K562 (cell line): ENCODE measurements around the gene AGBL1. TPM values are rescaled to one million over a fixed set of nuclear protein-coding genes. Genes with fewer than 3 reads are reported as not detected.

Source experiments
- ATAC-seq: fragments of 200-7000 bp; cut with Tn5 transposase; 3 replicates; pipeline ENCODE4 v1.9.1; 2020; ENCODE audit warnings: moderate library complexity
- BruUV-seq: library from RNA; stranded (reverse); fragments of 400-500 nt; replicated peaks from 2 replicates; lab custom pipeline; 2021; lab: Mats Ljungman, UMichigan
- CTCF ChIA-PET: fragments of 300-600 bp; formaldehyde crosslinking; extraction: SDS; loops from one replicate; lab custom pipeline; 2021; ENCODE audit warnings: low intra/inter-chr PET ratio; lab: Yijun Ruan, JAX
- POLR2A ChIA-PET: fragments of 300-600, 350-650 bp; sonication (Branson Sonifier 250); formaldehyde crosslinking; extraction: SDS; loops from one replicate; lab custom pipeline; 2021; ENCODE audit warnings: antibody characterized with exemption, inconsistent platforms; lab: Yijun Ruan, JAX
- DNase-seq, 4 experiments: peaks; one replicate each; pipeline versions ENCODE4 v3.0.0 to v3.0.0-alpha.2; 2011 to 2018; ENCODE audit warnings: low spot score in 3 of 4, mixed read lengths in 3 of 4; ENCODE audit errors: extremely low read depth in 1 of 4
- FAIRE-seq: peaks from 2 replicates; lab custom pipeline; 2011; peaks lifted over from hg19 to GRCh38; lab: Jason Lieb, UNC
- H2AFZ ChIP-seq: 2 replicates; pipeline ENCODE4 v1.6.0; 2011; ENCODE audit warnings: low read depth, low read length, control low read depth, inconsistent platforms
- H3K27ac ChIP-seq: fragments of 200-600 bp; 3 replicates; pipeline ENCODE4 v1.8.0; 2011; ENCODE audit warnings: low read depth, mild to moderate bottlenecking, control low read depth, inconsistent platforms, low read length, moderate library complexity, mixed read lengths; ENCODE audit errors: extremely low read depth
- H3K27me3 ChIP-seq, 2 experiments: fragments of 300-600 bp in 1 of 2; 2 replicates in 1 of 2; 3 replicates in 1 of 2; pipeline versions ENCODE4 v1.6.0 to v1.8.0; 2011; ENCODE audit warnings: inconsistent platforms in 2 of 2, low read length in 2 of 2, mild to moderate bottlenecking in 1 of 2, mixed read lengths in 1 of 2, moderate library complexity in 1 of 2; ENCODE audit not compliant: control insufficient read depth in 2 of 2, insufficient read depth in 2 of 2
- H3K36me3 ChIP-seq: fragments of 300-600 bp; 3 replicates; pipeline ENCODE4 v1.8.0; 2011; ENCODE audit warnings: mild to moderate bottlenecking, low read length, inconsistent platforms; ENCODE audit not compliant: control insufficient read depth, insufficient read depth
- H3K4me1 ChIP-seq, 2 experiments: fragments of 200-600 bp in 1 of 2; replicated peaks in 1 of 2; 2 replicates in 1 of 2; 3 replicates in 1 of 2; pipeline versions ENCODE4 v1.5.1 to v1.8.0; 2011; ENCODE audit warnings: inconsistent platforms in 2 of 2, low read length in 2 of 2, mild to moderate bottlenecking in 1 of 2, mixed read lengths in 1 of 2, moderate library complexity in 1 of 2; ENCODE audit not compliant: control insufficient read depth in 2 of 2, insufficient read depth in 2 of 2
- H3K4me2 ChIP-seq: 2 replicates; pipeline ENCODE4 v1.6.1; 2011; ENCODE audit warnings: low read length, control low read depth, inconsistent platforms, mixed read lengths; ENCODE audit not compliant: insufficient read depth
- H3K4me3 ChIP-seq: fragments of 200-600 bp; sonication (generic), shearing (Covaris generic); 2 replicates; pipeline ENCODE4 v1.5.1; 2016; ENCODE audit warnings: control low read depth, inconsistent platforms
- H3K79me2 ChIP-seq: fragments of 200-600 bp; 3 replicates; pipeline ENCODE4 v1.8.0; 2011; ENCODE audit warnings: low read length, inconsistent platforms; ENCODE audit not compliant: control insufficient read depth, insufficient read depth
- H3K9ac ChIP-seq, 2 experiments: 2 replicates each; pipeline versions ENCODE4 v1.6.0 to v1.6.1; 2011; ENCODE audit warnings: low read depth in 2 of 2, low read length in 2 of 2, control low read depth in 1 of 2, inconsistent platforms in 1 of 2, mild to moderate bottlenecking in 1 of 2, mixed read lengths in 1 of 2; ENCODE audit not compliant: insufficient read depth in 1 of 2
- H3K9me1 ChIP-seq: one replicate; pipeline ENCODE4 v1.6.0; 2011; ENCODE audit warnings: inconsistent platforms, mild to moderate bottlenecking, low read length, moderate library complexity; ENCODE audit not compliant: control insufficient read depth, insufficient read depth
- H3K9me3 ChIP-seq: replicated peaks from 2 replicates; pipeline ENCODE4 v1.5.1; 2011; ENCODE audit warnings: low read depth, low read length, inconsistent platforms; ENCODE audit not compliant: control insufficient read depth, insufficient read depth
- H4K20me1 ChIP-seq: replicated peaks from 2 replicates; pipeline ENCODE4 v1.6.1; 2011; ENCODE audit warnings: low read length, inconsistent platforms, mixed read lengths; ENCODE audit not compliant: control insufficient read depth, insufficient read depth
- BACH1 ChIP-seq: fragments of 200-800 bp; sonication (Bioruptor generic); IDR thresholded peaks from 2 replicates; pipeline ENCODE4 v1.6.1; 2016; ENCODE audit warnings: missing genetic modification characterization, missing compliant biosample characterization
- BDP1 ChIP-seq: IDR thresholded peaks from 3 replicates; pipeline ENCODE4 v1.6.1; 2011; ENCODE audit not compliant: insufficient read length, insufficient read depth
- CBFA2T2 ChIP-seq: fragments of 450-650 bp; conservative IDR thresholded peaks from 2 replicates; pipeline ENCODE4 v1.6.1; 2017; ENCODE audit warnings: mild to moderate bottlenecking
- E2F6 ChIP-seq, 2 experiments: IDR thresholded peaks; 2 replicates each; pipeline ENCODE4 v1.6.1; 2011; ENCODE audit warnings: borderline replicate concordance in 1 of 2, control low read depth in 1 of 2, low read depth in 1 of 2, low read length in 1 of 2, mild to moderate bottlenecking in 1 of 2, mixed read lengths in 1 of 2, moderate library complexity in 1 of 2; ENCODE audit not compliant: insufficient read depth in 1 of 2, insufficient read length in 1 of 2, poor library complexity in 1 of 2, severe bottlenecking in 1 of 2; ENCODE audit errors: extremely low read depth in 1 of 2
- EWSR1 ChIP-seq: fragments of 450-650 bp; IDR thresholded peaks from 2 replicates; pipeline ENCODE4 v1.6.1; 2018; ENCODE audit warnings: borderline replicate concordance, mild to moderate bottlenecking, low read depth, moderate library complexity; ENCODE audit not compliant: partially characterized antibody
- FOXJ3 ChIP-seq: sonication (generic); formaldehyde crosslinking; IDR thresholded peaks from 2 replicates; pipeline ENCODE4 v1.4.0; 2020; ENCODE audit warnings: mild to moderate bottlenecking, missing genetic modification reagents
- KAT8 ChIP-seq: fragments of 450-650 bp; IDR thresholded peaks from 2 replicates; pipeline ENCODE4 v1.6.1; 2016; ENCODE audit warnings: low read depth, mild to moderate bottlenecking
- NFYB ChIP-seq: IDR thresholded peaks from 2 replicates; pipeline ENCODE4 v1.6.1; 2011; ENCODE audit warnings: mild to moderate bottlenecking, moderate library complexity; ENCODE audit not compliant: insufficient read length; ENCODE audit errors: extremely low read depth
- NR2C2 ChIP-seq, 2 experiments: fragments of 200-800 bp in 1 of 2; sonication (Bioruptor generic) in 1 of 2; sonication (generic) in 1 of 2; formaldehyde crosslinking in 1 of 2; IDR thresholded peaks; 2 replicates each; pipeline versions ENCODE4 v1.6.1 to v1.8.0; 2016 to 2022; ENCODE audit warnings: mild to moderate bottlenecking in 1 of 2, missing compliant biosample characterization in 1 of 2, missing genetic modification characterization in 1 of 2, missing genetic modification reagents in 1 of 2
- PBX2 ChIP-seq, 2 experiments: IDR thresholded peaks in 1 of 2; conservative IDR thresholded peaks in 1 of 2; 2 replicates each; pipeline ENCODE4 v1.6.1; 2016; ENCODE audit warnings: low read depth in 2 of 2, mild to moderate bottlenecking in 1 of 2, missing compliant biosample characterization in 1 of 2, missing genetic modification characterization in 1 of 2, moderate library complexity in 1 of 2
- SAFB2 ChIP-seq: fragments of 200-400 bp; formaldehyde crosslinking; IDR thresholded peaks from 2 replicates; pipeline ENCODE4 v1.6.1; 2018; ENCODE audit warnings: borderline replicate concordance, low read length, low read depth, moderate library complexity; ENCODE audit not compliant: severe bottlenecking
- SRSF3 ChIP-seq: fragments of 200-400 bp; formaldehyde crosslinking; IDR thresholded peaks from 2 replicates; pipeline ENCODE4 v1.6.1; 2016; ENCODE audit warnings: mild to moderate bottlenecking, low read length, moderate library complexity; ENCODE audit not compliant: insufficient read depth
- TCF7 ChIP-seq: sonication (generic); IDR thresholded peaks from 2 replicates; pipeline ENCODE4 v1.6.1; 2016; ENCODE audit warnings: antibody characterized with exemption, borderline replicate concordance
- YBX1 ChIP-seq: fragments of 450-650 bp; IDR thresholded peaks from 2 replicates; pipeline ENCODE4 v1.7.1; 2016; ENCODE audit warnings: mild to moderate bottlenecking
- ZBTB12 ChIP-seq: fragments of 250-450 bp; sonication (Bioruptor Pico); IDR thresholded peaks from 2 replicates; pipeline ENCODE4 v1.4.0; 2020
- ZNF584 ChIP-seq: fragments of 200-800 bp; sonication (Bioruptor generic); IDR thresholded peaks from 2 replicates; pipeline ENCODE4 v1.6.1; 2016; ENCODE audit warnings: low read depth, mild to moderate bottlenecking, missing genetic modification characterization, missing compliant biosample characterization
- WGBS: fragments of 100-300 bp; shearing (Covaris generic); methylation state at CpG from one replicate; pipeline ENCODE4 v1.1.6; 2016; ENCODE audit warnings: low coverage, mixed read lengths; ENCODE audit not compliant: insufficient coverage; ENCODE audit errors: missing lambda C conversion rate; 5-methylcytosine and 5-hydroxymethylcytosine counted together
- in situ Hi-C: fragments of 300-500 bp; cut with MboI; formaldehyde crosslinking; loops from 4 replicates; pipeline ENCODE4 v1.15.0; 2018; ENCODE audit warnings: inconsistent platforms, mixed read lengths
- intact Hi-C: fragments of 100-400 bp; cut with micrococcal nuclease; formaldehyde crosslinking; loops from 2 replicates; pipeline ENCODE4 v1.14.2; 2022
- polyA plus RNA-seq, 8 experiments: library from polyadenylated mRNA; depleted of rRNA in 4 of 8; stranded (reverse) in 5 of 8; unstranded in 3 of 8; fragments of >200 nt; fragmentation: Nextera tagmentation in 2 of 8; fragmentation: Illumina TruSeq in 1 of 8; extraction: Ambion mirVana in 2 of 8; extraction: Trizol in 1 of 8; gene quantifications; 2 replicates each; pipeline versions ENCODE4 v1.2.1 to v1.2.3, GENCODE V29; 2011 to 2014; ENCODE audit warnings: inconsistent platforms in 1 of 8, missing spikeins in 1 of 8
- total RNA-seq, 7 experiments: library from RNA; depleted of rRNA in 6 of 7; stranded (reverse); fragments of >200 nt in 6 of 7; fragmentation: Illumina TruSeq in 2 of 7; extraction: Trizol in 2 of 7; gene quantifications; 2 replicates each; pipeline versions ENCODE4 v1.2.1 to v1.2.3, GENCODE V29; 2011 to 2021; ENCODE audit warnings: low replicate concordance in 1 of 7

Gene AGBL1
- total and polyA plus RNA-seq, 9 of the 15 experiments (the other 6 are each of a cell fraction or from before 2014, with no cell fraction given): not detected

- no peaks in the 10 kb centered on the region for H3K9me3 ChIP-seq
- H3K36me3 ChIP-seq: no peaks in the 10 kb centered on the region
- H3K4me1 ChIP-seq: no peaks in the 10 kb centered on the region
- H3K4me3 ChIP-seq: no peak overlapping the region
- FAIRE-seq (no peak), DNase-seq (no peak), ATAC-seq (no peak)
- H2AFZ ChIP-seq: no peak overlapping the region
- CTCF ChIA-PET: no interaction called here
- in situ Hi-C loops: no loop called here
- POLR2A ChIA-PET: no interaction called here
- no peak overlapping the region for H3K4me2 ChIP-seq
- WGBS: 0% methylated on average over 2 of the region's 2 CpGs
- no peak overlapping the region for H3K27ac ChIP-seq
- H3K9me1 ChIP-seq: no peaks in the 10 kb centered on the region
- no peaks in the 10 kb centered on the region for H4K20me1 ChIP-seq
- BruUV-seq: no TSS peak
- intact Hi-C loops: no loop called here
- H3K79me2 ChIP-seq: no peaks in the 10 kb centered on the region
- no peaks in the 10 kb centered on the region for H3K27me3 ChIP-seq
- no peak overlapping the region for H3K9ac ChIP-seq
- TF ChIP-seq SRSF3 (no peak), ZNF584 (CRISPR knock-in tag) (no peak), BDP1 (no peak), NFYB (no peak), FOXJ3 (CRISPR knock-in tag) (no peak), NR2C2 (CRISPR knock-in tag; IDR thresholded peaks at IDR 0.05) (no peak), NR2C2 (tag; IDR thresholded peaks at IDR 0.05) (no peak), KAT8 (no peak), BACH1 (tag) (no peak), PBX2 (CRISPR knock-in tag; IDR thresholded peaks at IDR 0.05; ENCODE audit: low read depth) (no peak), PBX2 (tag; conservative IDR thresholded peaks at IDR 0.05; ENCODE audit: low read depth) (no peak), E2F6 (IDR thresholded peaks at IDR 0.05; ENCODE audit: borderline replicate concordance in 1 of 2, extremely low read depth in 1 of 2, insufficient read depth in 1 of 2, insufficient read length in 1 of 2, low read depth in 1 of 2, low read length in 1 of 2, poor library complexity in 1 of 2, severe bottlenecking in 1 of 2) (no peak), EWSR1 (no peak), ZBTB12 (no peak), SAFB2 (no peak), YBX1 (no peak), TCF7 (no peak), CBFA2T2 (no peak)
Measured at GRCh38 chr15:86077070-86077469, 2.6 kb upstream of the AGBL1 start.
